GM19099 (cell line): Measurements from ENCODE around the gene RNF25.

ENCODE experiments used
- POLR2A ChIP-seq: IDR thresholded peaks from 3 replicates; pipeline ENCODE4 v1.6.1; 2011; ENCODE audit warnings: low read depth; ENCODE audit not compliant: insufficient read length; ENCODE audit errors: extremely low read depth

RNF25 gene

GRCh38 chr2:218694405-218695145 lies 22.8 kb upstream of the RNF25 start:
- no peak for TF ChIP-seq POLR2A

GRCh38 chr2:218691234-218691633 lies 19.4 kb upstream of the RNF25 start:
- no peak for TF ChIP-seq POLR2A

GRCh38 chr2:218680061-218680460 lies 8.3 kb upstream of the RNF25 start:
- no peak for TF ChIP-seq POLR2A

GRCh38 chr2:218679119-218679518 lies 7.3 kb upstream of the RNF25 start:
- no peak for TF ChIP-seq POLR2A

GRCh38 chr2:218671097-218671653 lies 627 bp downstream of the RNF25 start:
- no peak for TF ChIP-seq POLR2A

GRCh38 chr2:218664653-218665052 lies 7.1 kb downstream of the RNF25 start:
- no peak for TF ChIP-seq POLR2A

- no peak for TF ChIP-seq POLR2A
Observed at GRCh38 chr2:218663901-218664300, 7.9 kb downstream of the RNF25 start.

- no peak for TF ChIP-seq POLR2A
Observed at GRCh38 chr2:218662827-218663226, 9.0 kb downstream of the RNF25 start.

- TF ChIP-seq POLR2A, result no peak
Observed at GRCh38 chr2:218662377-218662776, 9.4 kb downstream of the RNF25 start.

GRCh38 chr2:218659988-218660358 lies 11.8 kb downstream of the RNF25 start:
- TF ChIP-seq POLR2A, result no peak

GRCh38 chr2:218659258-218659987 lies 12.4 kb downstream of the RNF25 start, which contains the start of the genes BCS1L and ZNF142:
BCS1L (plus strand) TSS chr2:218659683; CDS start chr2:218660988, 1,305 bp downstream.
ZNF142 (minus strand) TSS chr2:218659623; CDS start chr2:218656429, 3,194 bp downstream.
- peak; percentile 78 for TF ChIP-seq POLR2A

GRCh38 chr2:218658671-218659257 lies 13.0 kb downstream of the RNF25 start:
- TF ChIP-seq POLR2A, result no peak

- no peak for TF ChIP-seq POLR2A
Observed at GRCh38 chr2:218655751-218656150, 16.1 kb downstream of the RNF25 start.

- no peak for TF ChIP-seq POLR2A
Observed at GRCh38 chr2:218648787-218649100, 23.1 kb downstream of the RNF25 start.

GRCh38 chr2:218648088-218648786 lies 23.6 kb downstream of the RNF25 start:
- no peak for TF ChIP-seq POLR2A
